ENCODE measurements around the gene ADGRB3. TPM values are rescaled to one million over a fixed set of nuclear protein-coding genes. Genes with fewer than 3 reads are reported as not detected.
A peak's percentile ranks its signal among the peaks of the same experiment; 100 is the strongest.

The ADGRB3 gene
- polyA plus RNA-seq, 1 of the 3 experiments (the other 2 are of a cell fraction) = 0.12 TPM

GRCh38 chr6:69294862-69295261, 659.8 kb downstream of the ADGRB3 start:
- no peaks in the 10 kb centered on the region for H3K36me3 ChIP-seq (replicated peaks in 1 of 2; ENCODE audit: control insufficient read depth in 1 of 2, insufficient read depth in 2 of 2, low read length in 1 of 2)
- H3K27ac ChIP-seq (ENCODE audit: low read depth in 2 of 2, low read length in 1 of 2) = no peak overlapping the region
- TF ChIP-seq ZBTB33 (IDR thresholded peaks at IDR 0.05; ENCODE audit: borderline replicate concordance, low read depth) = no peak
- TF ChIP-seq RAD21 (IDR thresholded peaks at IDR 0.05; ENCODE audit: low read length) = peak; percentile 36; the same call in 1 of the 2 replicates
- TF ChIP-seq GATA2 (CRISPR knock-in tag; IDR thresholded peaks at IDR 0.05) = no peak
- no peaks in the 10 kb centered on the region for H3K9me2 ChIP-seq
- no peaks in the 10 kb centered on the region for H4K20me1 ChIP-seq (ENCODE audit: insufficient read depth)
- H3K4me1 ChIP-seq (ENCODE audit: control insufficient read depth in 1 of 2, insufficient read depth in 2 of 2, low read depth in 1 of 2, low read length in 1 of 2) = peaks cover 0 to 12% of the 10 kb centered on the region in 2 experiments; a peak in 2 of 4 replicates
- H2AFZ ChIP-seq (ENCODE audit: low read depth) = no peak overlapping the region
- POLR2A ChIA-PET = no interaction called here
- no peaks in the 10 kb centered on the region for H3K27me3 ChIP-seq (ENCODE audit: insufficient read depth)
- CTCF ChIA-PET = interaction anchor here (1.5 kb wide), 1 partner anchor 320 kb away, joined by 5 read pairs; no protein-coding TSS in a partner anchor
- H3F3A ChIP-seq (replicated peaks; ENCODE audit: insufficient read depth) = no peaks in the 10 kb centered on the region
- H3K4me2 ChIP-seq = no peak overlapping the region
- no peak overlapping the region for H3K4me3 ChIP-seq (ENCODE audit: low read depth in 2 of 2, low read length in 1 of 2)
- no peaks in the 10 kb centered on the region for H3K9me3 ChIP-seq
- no peak for DNase-seq
- 8% methylated on average over 4 of the region's 4 CpGs for WGBS (ENCODE audit: low lambda C conversion rate)
- no peak overlapping the region for H3K9ac ChIP-seq
- no peaks in the 10 kb centered on the region for H3K79me2 ChIP-seq (ENCODE audit: insufficient read depth)

- Histone ChIP-seq H3K9ac (no peak overlapping the region), H3K27me3 (ENCODE audit: insufficient read depth) (no peaks in the 10 kb centered on the region), H3K4me1 (ENCODE audit: control insufficient read depth in 1 of 2, insufficient read depth in 2 of 2, low read depth in 1 of 2, low read length in 1 of 2) (no peaks in the 10 kb centered on the region), H3K79me2 (ENCODE audit: insufficient read depth) (no peaks in the 10 kb centered on the region), H3K9me2 (no peaks in the 10 kb centered on the region), H3K27ac (ENCODE audit: low read depth in 2 of 2, low read length in 1 of 2) (no peak overlapping the region), H3K4me2 (no peak overlapping the region), H4K20me1 (ENCODE audit: insufficient read depth) (no peaks in the 10 kb centered on the region), H3K36me3 (replicated peaks in 1 of 2; ENCODE audit: control insufficient read depth in 1 of 2, insufficient read depth in 2 of 2, low read length in 1 of 2) (no peaks in the 10 kb centered on the region), H3F3A (replicated peaks; ENCODE audit: insufficient read depth) (no peaks in the 10 kb centered on the region), H3K4me3 (ENCODE audit: low read depth in 2 of 2, low read length in 1 of 2) (no peak overlapping the region), H2AFZ (ENCODE audit: low read depth) (no peak overlapping the region), H3K9me3 (no peaks in the 10 kb centered on the region)
- 40% methylated on average over 2 of the region's 2 CpGs for WGBS (ENCODE audit: low lambda C conversion rate)
- DNase-seq = no peak
- no peak for TF ChIP-seq EP300 (IDR thresholded peaks at IDR 0.05; ENCODE audit: borderline replicate concordance in 1 of 2, low read depth in 1 of 2, low read length in 1 of 2)
- TF ChIP-seq USF2 (IDR thresholded peaks at IDR 0.05; ENCODE audit: borderline replicate concordance, low read depth, low read length) = no peak
- TF ChIP-seq JUND (IDR thresholded peaks at IDR 0.05) = no peak
- no peak for TF ChIP-seq SIN3A (IDR thresholded peaks at IDR 0.05; ENCODE audit: borderline replicate concordance, low read depth, low read length)
- TF ChIP-seq NRF1 (IDR thresholded peaks at IDR 0.05; ENCODE audit: low read depth, low read length) = no peak
- no peak for TF ChIP-seq FOSL2 (IDR thresholded peaks at IDR 0.05; ENCODE audit: borderline replicate concordance, low read depth)
- no peak for TF ChIP-seq CHD2 (IDR thresholded peaks at IDR 0.05; ENCODE audit: low read length, partially characterized antibody)
- no peak for TF ChIP-seq PBX3 (IDR thresholded peaks at IDR 0.05)
- POLR2A ChIA-PET = no interaction called here
- CTCF ChIA-PET = no interaction called here
These were observed 668.3 kb downstream of the ADGRB3 start for GRCh38 chr6:69303382-69303781.
